H9 (cell line): ENCODE measurements around the gene RPRD1A. TPM values are rescaled to one million over a fixed set of nuclear protein-coding genes. Genes with fewer than 3 reads are reported as not detected.

Experiments
- DNase-seq: peaks from one replicate; pipeline ENCODE4 v3.0.0-alpha.2; 2017
- H2AFZ ChIP-seq: one replicate; pipeline ENCODE4 v1.6.1; 2013; ENCODE audit warnings: mild to moderate bottlenecking, low read length, control low read depth, moderate library complexity
- H2AK5ac ChIP-seq: 2 replicates; pipeline ENCODE4 v1.6.1; 2013; ENCODE audit warnings: low read length, control low read depth, mixed read lengths; ENCODE audit not compliant: insufficient read length
- H2BK120ac ChIP-seq: one replicate; pipeline ENCODE4 v1.6.1; 2013; ENCODE audit warnings: low read depth, mild to moderate bottlenecking, low read length, control low read depth, inconsistent platforms; ENCODE audit not compliant: poor library complexity, severe bottlenecking
- H2BK12ac ChIP-seq: 2 replicates; pipeline ENCODE4 v1.6.1; 2013; ENCODE audit warnings: low read length, control low read depth, mixed read lengths, low read depth; ENCODE audit not compliant: insufficient read length
- H2BK15ac ChIP-seq: 2 replicates; pipeline ENCODE4 v1.6.1; 2013; ENCODE audit warnings: low read depth, low read length, control low read depth
- H2BK20ac ChIP-seq: one replicate; pipeline ENCODE4 v1.6.1; 2013; ENCODE audit warnings: low read depth, mild to moderate bottlenecking, low read length, control low read depth, inconsistent platforms; ENCODE audit not compliant: poor library complexity, severe bottlenecking
- H2BK5ac ChIP-seq: 2 replicates; pipeline ENCODE4 v1.6.1; 2013; ENCODE audit warnings: low read length, control low read depth, mixed read lengths; ENCODE audit not compliant: insufficient read length
- H3K14ac ChIP-seq: 2 replicates; pipeline ENCODE4 v1.6.1; 2013; ENCODE audit warnings: low read length, control low read depth; ENCODE audit not compliant: insufficient read depth
- H3K18ac ChIP-seq: 2 replicates; pipeline ENCODE4 v1.6.1; 2013; ENCODE audit warnings: low read depth, mild to moderate bottlenecking, mixed read lengths, low read length, control low read depth; ENCODE audit not compliant: insufficient read length
- H3K23ac ChIP-seq: 2 replicates; pipeline ENCODE4 v1.6.1; 2013; ENCODE audit warnings: low read length, control low read depth, mixed read lengths, low read depth; ENCODE audit not compliant: insufficient read length
- H3K23me2 ChIP-seq: 2 replicates; pipeline ENCODE4 v1.6.1; 2013; ENCODE audit warnings: low read depth, mild to moderate bottlenecking, mixed read lengths, low read length, control low read depth; ENCODE audit not compliant: insufficient read length, poor library complexity, severe bottlenecking
- H3K27ac ChIP-seq: 2 replicates; pipeline ENCODE4 v1.5.1; 2013; ENCODE audit warnings: low read length, control low read depth, mixed read lengths, low read depth; ENCODE audit not compliant: insufficient read length
- H3K27me3 ChIP-seq: 2 replicates; pipeline ENCODE4 v1.6.1; 2013; ENCODE audit warnings: low read length, control low read depth, inconsistent platforms; ENCODE audit not compliant: insufficient read depth
- H3K4ac ChIP-seq: 2 replicates; pipeline ENCODE4 v1.6.1; 2013; ENCODE audit warnings: low read depth, mild to moderate bottlenecking, control low read depth, inconsistent platforms, low read length, moderate library complexity
- H3K4me1 ChIP-seq: 2 replicates; pipeline ENCODE4 v1.6.1; 2013; ENCODE audit warnings: low read length, control low read depth, inconsistent platforms; ENCODE audit not compliant: insufficient read depth
- H3K4me2 ChIP-seq: 2 replicates; pipeline ENCODE4 v1.6.1; 2013; ENCODE audit warnings: low read length, control low read depth, mixed read lengths; ENCODE audit not compliant: insufficient read length, insufficient read depth
- H3K56ac ChIP-seq: 2 replicates; pipeline ENCODE4 v1.6.1; 2013; ENCODE audit warnings: low read depth, mild to moderate bottlenecking, mixed read lengths, low read length, control low read depth; ENCODE audit not compliant: insufficient read length
- H3K79me1 ChIP-seq: 2 replicates; pipeline ENCODE4 v1.6.1; 2013; ENCODE audit warnings: low read depth, mild to moderate bottlenecking, moderate library complexity, low read length, control low read depth, inconsistent platforms; ENCODE audit not compliant: insufficient read depth, poor library complexity, severe bottlenecking
- H3K79me2 ChIP-seq: 2 replicates; pipeline ENCODE4 v1.6.1; 2013; ENCODE audit warnings: low read length, control low read depth, inconsistent platforms; ENCODE audit not compliant: insufficient read depth
- H3K9ac ChIP-seq: 2 replicates; pipeline ENCODE4 v1.6.1; 2013; ENCODE audit warnings: low read length, control low read depth, mixed read lengths; ENCODE audit not compliant: insufficient read length; ENCODE audit errors: extremely low read depth
- H3K9me3 ChIP-seq: one replicate; pipeline ENCODE4 v1.6.1; 2013; ENCODE audit warnings: low read depth, low read length, inconsistent platforms; ENCODE audit not compliant: control insufficient read depth
- H3T11ph ChIP-seq: one replicate; pipeline ENCODE4 v1.6.1; 2013; ENCODE audit warnings: mild to moderate bottlenecking, low read length, control low read depth, inconsistent platforms
- H4K20me1 ChIP-seq: one replicate; pipeline ENCODE4 v1.6.1; 2013; ENCODE audit not compliant: control insufficient read depth, insufficient read length, insufficient read depth
- H4K5ac ChIP-seq: 2 replicates; pipeline ENCODE4 v1.6.1; 2013; ENCODE audit warnings: low read depth, mild to moderate bottlenecking, mixed read lengths, low read length, control low read depth; ENCODE audit not compliant: insufficient read length
- H4K8ac ChIP-seq: replicated peaks from 2 replicates; pipeline ENCODE4 v1.6.1; 2013; ENCODE audit warnings: low read length, control low read depth, mixed read lengths, low read depth; ENCODE audit not compliant: insufficient read length
- H4K91ac ChIP-seq: 2 replicates; pipeline ENCODE4 v1.6.1; 2013; ENCODE audit warnings: low read depth, mild to moderate bottlenecking, moderate library complexity, mixed read lengths, low read length, control low read depth; ENCODE audit not compliant: insufficient read length
- H3K27ac Mint-ChIP-seq, 3 experiments: 2 replicates in 2 of 3; 3 replicates in 1 of 3; pipeline ENCODE4 v1.8.0; 2020 to 2021; ENCODE audit warnings: mixed read lengths in 3 of 3, mild to moderate bottlenecking in 1 of 3, moderate library complexity in 1 of 3
- H3K27me3 Mint-ChIP-seq: 2 replicates; pipeline ENCODE4 v1.8.0; 2021; ENCODE audit warnings: low read depth, mild to moderate bottlenecking, moderate library complexity, mixed read lengths
- H3K36me3 Mint-ChIP-seq, 3 experiments: 2 replicates in 2 of 3; 3 replicates in 1 of 3; pipeline ENCODE4 v1.8.0; 2020 to 2021; ENCODE audit warnings: low read depth in 3 of 3, mixed read lengths in 3 of 3; ENCODE audit not compliant: insufficient read depth in 1 of 3
- H3K4me1 Mint-ChIP-seq, 2 experiments: 2 replicates each; pipeline ENCODE4 v1.8.0; 2020; ENCODE audit warnings: mixed read lengths in 2 of 2
- H3K4me3 Mint-ChIP-seq, 2 experiments: 2 replicates in 1 of 2; 3 replicates in 1 of 2; pipeline ENCODE4 v1.8.0; 2020 to 2021; ENCODE audit warnings: mild to moderate bottlenecking in 2 of 2, mixed read lengths in 2 of 2, moderate library complexity in 1 of 2
- H3K9me3 Mint-ChIP-seq, 2 experiments: 2 replicates in 1 of 2; 3 replicates in 1 of 2; pipeline ENCODE4 v1.8.0; 2020; ENCODE audit warnings: mild to moderate bottlenecking in 2 of 2, mixed read lengths in 2 of 2, moderate library complexity in 1 of 2
- total RNA-seq: library from RNA; stranded (reverse); gene quantifications from 2 replicates; pipeline ENCODE4 v1.2.1, GENCODE V29; 2021
- TF ChIP-seq, protein P1 (sequence below): fragments of 200-600 bp; sonication (generic); conservative IDR thresholded peaks from 3 replicates; pipeline ENCODE4 v1.8.0; 2021; ENCODE audit warnings: antibody characterized with exemption, mild to moderate bottlenecking

The RPRD1A gene
- total RNA-seq, 1 experiment from 2014 or later = 107 TPM

GRCh38 chr18:35979112-35979511 is 88.2 kb downstream of the RPRD1A start:
- Histone ChIP-seq H3K18ac (no peak overlapping the region), H4K5ac (no peak overlapping the region), H4K91ac (no peak overlapping the region), H3K9me3 (no peaks in the 10 kb centered on the region), H4K20me1 (no peaks in the 10 kb centered on the region), H3K14ac (no peak overlapping the region), H3K56ac (no peak overlapping the region), H2AK5ac (no peak overlapping the region), H3K9ac (no peak overlapping the region), H2BK20ac (no peak overlapping the region), H2BK120ac (no peak overlapping the region), H3K27ac (no peak overlapping the region), H3K23ac (no peak overlapping the region), H3K4ac (no peak overlapping the region), H3T11ph (no peak overlapping the region), H2AFZ (no peak overlapping the region), H3K79me1 (no peaks in the 10 kb centered on the region), H2BK5ac (no peak overlapping the region), H2BK12ac (no peak overlapping the region), H4K8ac (no peak overlapping the region), H2BK15ac (no peak overlapping the region), H3K23me2 (no peaks in the 10 kb centered on the region), H3K27me3 (no peaks in the 10 kb centered on the region), H3K4me1 (no peaks in the 10 kb centered on the region), H3K79me2 (0 out of 2 replicates have a peak, but pooled peaks cover 2% of the 10 kb centered on the region), H3K4me2 (no peak overlapping the region)
- TF ChIP-seq, protein P1, sequence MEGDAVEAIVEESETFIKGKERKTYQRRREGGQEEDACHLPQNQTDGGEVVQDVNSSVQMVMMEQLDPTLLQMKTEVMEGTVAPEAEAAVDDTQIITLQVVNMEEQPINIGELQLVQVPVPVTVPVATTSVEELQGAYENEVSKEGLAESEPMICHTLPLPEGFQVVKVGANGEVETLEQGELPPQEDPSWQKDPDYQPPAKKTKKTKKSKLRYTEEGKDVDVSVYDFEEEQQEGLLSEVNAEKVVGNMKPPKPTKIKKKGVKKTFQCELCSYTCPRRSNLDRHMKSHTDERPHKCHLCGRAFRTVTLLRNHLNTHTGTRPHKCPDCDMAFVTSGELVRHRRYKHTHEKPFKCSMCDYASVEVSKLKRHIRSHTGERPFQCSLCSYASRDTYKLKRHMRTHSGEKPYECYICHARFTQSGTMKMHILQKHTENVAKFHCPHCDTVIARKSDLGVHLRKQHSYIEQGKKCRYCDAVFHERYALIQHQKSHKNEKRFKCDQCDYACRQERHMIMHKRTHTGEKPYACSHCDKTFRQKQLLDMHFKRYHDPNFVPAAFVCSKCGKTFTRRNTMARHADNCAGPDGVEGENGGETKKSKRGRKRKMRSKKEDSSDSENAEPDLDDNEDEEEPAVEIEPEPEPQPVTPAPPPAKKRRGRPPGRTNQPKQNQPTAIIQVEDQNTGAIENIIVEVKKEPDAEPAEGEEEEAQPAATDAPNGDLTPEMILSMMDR = no peak
- Mint-ChIP-seq H3K27ac (no peak overlapping the region), H3K27me3 (no peaks in the 10 kb centered on the region), H3K4me1 (peaks cover under 1 to 1% of the 10 kb centered on the region in 2 experiments), H3K9me3 (no peaks in the 10 kb centered on the region), H3K4me3 (no peak overlapping the region), H3K36me3 (peaks cover 40 to 77% (median 63%) of the 10 kb centered on the region in 3 experiments; a peak in 6 of 7 replicates)
- DNase-seq = no peak
